HG03460 (cell line): Measurements from ENCODE around the gene CRADD.

Experiments used
- ATAC-seq: cut with Tn5 transposase; IDR thresholded peaks from one replicate; pipeline ENCODE4 v1.9.1; 2021; ENCODE audit not compliant: unreplicated experiment

The CRADD gene

GRCh38 chr12:93734784-93735183 lies 57.6 kb downstream of the CRADD start:
- ATAC-seq, result no peak

- no peak for ATAC-seq
Observed at GRCh38 chr12:93736640-93737178, 59.5 kb downstream of the CRADD start.

GRCh38 chr12:93737457-93738198 lies 60.5 kb downstream of the CRADD start:
- ATAC-seq, result no peak

- no peak for ATAC-seq
Observed at GRCh38 chr12:93738199-93739058, 61.3 kb downstream of the CRADD start.

GRCh38 chr12:93740751-93741150 lies 63.6 kb downstream of the CRADD start:
- ATAC-seq, result no peak

GRCh38 chr12:93741659-93742109 lies 64.5 kb downstream of the CRADD start:
- peak; percentile 15 for ATAC-seq

- peak; percentile 92 for ATAC-seq
Observed at GRCh38 chr12:93742110-93742934, 65.1 kb downstream of the CRADD start.

GRCh38 chr12:93743229-93743998 lies 66.2 kb downstream of the CRADD start:
- ATAC-seq, result no peak

GRCh38 chr12:93743999-93744689 lies 67.0 kb downstream of the CRADD start:
- ATAC-seq, result no peak

GRCh38 chr12:93745286-93745685 lies 68.1 kb downstream of the CRADD start:
- no peak for ATAC-seq

GRCh38 chr12:93746572-93747168 lies 69.5 kb downstream of the CRADD start:
- ATAC-seq, result no peak

GRCh38 chr12:93748672-93749383 lies 71.7 kb downstream of the CRADD start:
- no peak for ATAC-seq

GRCh38 chr12:93749515-93749914 lies 72.3 kb downstream of the CRADD start:
- ATAC-seq, result no peak

GRCh38 chr12:93750056-93750455 lies 72.9 kb downstream of the CRADD start:
- ATAC-seq, result no peak

GRCh38 chr12:93751864-93752610 lies 74.9 kb downstream of the CRADD start:
- ATAC-seq, result no peak

- no peak for ATAC-seq
Observed at GRCh38 chr12:93753285-93753684, 76.1 kb downstream of the CRADD start.

- no peak for ATAC-seq
Observed at GRCh38 chr12:93753838-93754429, 76.8 kb downstream of the CRADD start.
